ENCODE results near the gene COQ4. TPM values are rescaled to one million over a fixed set of nuclear protein-coding genes. Genes with fewer than 3 reads are reported as not detected.

COQ4 gene
- total RNA-seq, 1 donor from 2014 or later: 56.2 TPM

DNA sequence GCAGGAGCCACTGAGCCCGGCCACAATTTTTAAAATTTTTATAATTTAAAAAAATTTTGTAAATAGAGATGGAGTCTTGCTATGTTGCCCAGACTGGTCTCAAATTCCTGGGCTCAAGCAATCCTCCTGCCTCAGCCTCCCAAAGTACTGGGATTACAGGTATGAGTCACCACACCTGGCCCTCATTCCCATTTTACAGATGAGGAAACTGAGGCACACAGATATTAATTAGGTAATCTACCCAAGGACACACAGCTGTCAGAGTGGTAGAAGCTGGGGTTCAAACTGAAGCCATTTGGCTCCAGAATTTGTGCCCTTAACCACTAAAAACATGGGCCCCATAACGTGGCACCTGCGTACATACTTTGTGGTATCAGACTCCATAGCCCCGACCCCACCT, 7.9 kb upstream of the COQ4 start:
- H3K4me1 Mint-ChIP-seq: no peaks in the 10 kb centered on the region
- peaks cover 27% of the 10 kb centered on the region for H3K36me3 Mint-ChIP-seq
- no peaks in the 10 kb centered on the region for H3K27me3 Mint-ChIP-seq (ENCODE audit: low read depth)
- H3K9me3 Mint-ChIP-seq: no peaks in the 10 kb centered on the region
- TF ChIP-seq, protein P1, sequence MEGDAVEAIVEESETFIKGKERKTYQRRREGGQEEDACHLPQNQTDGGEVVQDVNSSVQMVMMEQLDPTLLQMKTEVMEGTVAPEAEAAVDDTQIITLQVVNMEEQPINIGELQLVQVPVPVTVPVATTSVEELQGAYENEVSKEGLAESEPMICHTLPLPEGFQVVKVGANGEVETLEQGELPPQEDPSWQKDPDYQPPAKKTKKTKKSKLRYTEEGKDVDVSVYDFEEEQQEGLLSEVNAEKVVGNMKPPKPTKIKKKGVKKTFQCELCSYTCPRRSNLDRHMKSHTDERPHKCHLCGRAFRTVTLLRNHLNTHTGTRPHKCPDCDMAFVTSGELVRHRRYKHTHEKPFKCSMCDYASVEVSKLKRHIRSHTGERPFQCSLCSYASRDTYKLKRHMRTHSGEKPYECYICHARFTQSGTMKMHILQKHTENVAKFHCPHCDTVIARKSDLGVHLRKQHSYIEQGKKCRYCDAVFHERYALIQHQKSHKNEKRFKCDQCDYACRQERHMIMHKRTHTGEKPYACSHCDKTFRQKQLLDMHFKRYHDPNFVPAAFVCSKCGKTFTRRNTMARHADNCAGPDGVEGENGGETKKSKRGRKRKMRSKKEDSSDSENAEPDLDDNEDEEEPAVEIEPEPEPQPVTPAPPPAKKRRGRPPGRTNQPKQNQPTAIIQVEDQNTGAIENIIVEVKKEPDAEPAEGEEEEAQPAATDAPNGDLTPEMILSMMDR (IDR thresholded peaks at IDR 0.05; ENCODE audit: unreplicated experiment): no peak
- DNase-seq (ENCODE audit: low spot score in 2 of 2, unreplicated experiment in 2 of 2): no peak
- H3K4me3 Mint-ChIP-seq: no peak overlapping the region
- H3K27ac Mint-ChIP-seq: no peak overlapping the region

DNA sequence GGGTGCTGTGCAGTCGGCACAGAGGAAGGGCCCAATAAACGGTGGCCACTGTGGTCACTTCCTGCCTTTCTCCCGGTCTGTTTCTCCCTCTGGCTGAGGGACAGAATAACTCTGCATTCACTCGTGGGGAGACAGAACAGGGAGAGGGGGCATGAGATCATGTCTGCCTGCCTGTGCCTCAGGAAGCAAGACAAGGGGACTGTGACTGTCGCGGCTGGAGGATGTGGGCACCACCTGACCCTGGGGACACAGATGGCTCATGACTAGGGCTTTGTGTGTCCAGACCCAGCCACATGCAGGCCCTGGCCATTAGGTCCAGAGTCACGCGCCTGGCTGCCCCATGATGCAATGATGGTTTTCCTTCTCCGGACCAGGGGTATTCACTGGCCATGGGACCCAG, 6.2 kb upstream of the COQ4 start:
- TF ChIP-seq, protein P1 (IDR thresholded peaks at IDR 0.05; ENCODE audit: unreplicated experiment): no peak
- H3K4me3 Mint-ChIP-seq: no peak overlapping the region
- peaks cover 1% of the 10 kb centered on the region for H3K4me1 Mint-ChIP-seq
- no peaks in the 10 kb centered on the region for H3K27me3 Mint-ChIP-seq (ENCODE audit: low read depth)
- H3K36me3 Mint-ChIP-seq: peaks cover 22% of the 10 kb centered on the region
- H3K27ac Mint-ChIP-seq: no peak overlapping the region
- H3K9me3 Mint-ChIP-seq: no peaks in the 10 kb centered on the region
- DNase-seq (ENCODE audit: low spot score in 2 of 2, unreplicated experiment in 2 of 2): no peak

DNA sequence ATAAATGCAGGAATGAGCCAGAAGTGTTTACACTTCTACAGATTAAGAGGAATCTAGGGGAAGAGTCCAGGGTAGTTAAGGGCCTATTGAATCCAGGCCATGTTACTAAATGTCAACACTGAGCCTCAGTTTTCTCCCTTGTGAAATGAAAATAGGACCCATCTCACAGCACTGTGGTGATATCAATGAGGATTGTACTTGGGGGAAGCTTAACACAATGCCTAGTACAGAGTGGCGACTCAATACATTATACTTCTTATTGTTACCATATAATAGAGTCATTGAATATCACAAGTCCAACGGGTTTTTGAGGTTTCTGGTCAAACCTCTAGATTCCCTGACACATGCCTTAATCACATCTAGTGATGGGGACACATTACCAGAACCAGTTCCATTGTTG, 5.0 kb upstream of the COQ4 start:
- TF ChIP-seq, protein P1 (IDR thresholded peaks at IDR 0.05; ENCODE audit: unreplicated experiment): no peak
- no peak for DNase-seq (ENCODE audit: low spot score in 2 of 2, unreplicated experiment in 2 of 2)
- no peak overlapping the region for H3K4me3 Mint-ChIP-seq
- peaks cover 3% of the 10 kb centered on the region for H3K4me1 Mint-ChIP-seq
- no peaks in the 10 kb centered on the region for H3K9me3 Mint-ChIP-seq
- H3K36me3 Mint-ChIP-seq: peaks cover 20% of the 10 kb centered on the region
- H3K27ac Mint-ChIP-seq: no peak overlapping the region
- H3K27me3 Mint-ChIP-seq (ENCODE audit: low read depth): no peaks in the 10 kb centered on the region

DNA sequence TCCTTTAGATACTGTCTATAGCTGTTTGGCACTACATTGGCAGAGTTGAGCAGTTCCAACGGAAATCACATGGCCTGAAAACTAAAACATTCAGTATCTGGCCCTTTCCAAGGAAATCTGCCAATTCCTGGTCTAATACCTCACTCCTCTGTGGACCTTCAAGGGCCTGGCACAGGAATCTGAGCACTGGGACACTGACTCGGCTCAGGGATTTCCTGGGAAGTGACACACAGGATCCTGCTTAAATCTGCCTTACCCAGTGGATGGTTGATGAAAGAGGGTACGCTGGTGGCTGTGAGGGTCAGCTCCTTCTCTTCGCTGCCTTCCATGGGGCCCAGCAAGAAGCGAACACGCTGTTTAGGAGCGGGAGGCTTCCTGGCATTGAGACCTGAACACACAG, 1.3 kb upstream of the COQ4 start:
- Mint-ChIP-seq H3K27me3 (ENCODE audit: low read depth) (no peaks in the 10 kb centered on the region), H3K4me3 (peak overlapping the region; percentile 97), H3K9me3 (no peaks in the 10 kb centered on the region), H3K4me1 (peaks cover 14% of the 10 kb centered on the region), H3K27ac (no peak overlapping the region), H3K36me3 (peaks cover 11% of the 10 kb centered on the region)
- no peak for DNase-seq (ENCODE audit: low spot score in 2 of 2, unreplicated experiment in 2 of 2)
- TF ChIP-seq, protein P1 (IDR thresholded peaks at IDR 0.05; ENCODE audit: unreplicated experiment): no peak

DNA sequence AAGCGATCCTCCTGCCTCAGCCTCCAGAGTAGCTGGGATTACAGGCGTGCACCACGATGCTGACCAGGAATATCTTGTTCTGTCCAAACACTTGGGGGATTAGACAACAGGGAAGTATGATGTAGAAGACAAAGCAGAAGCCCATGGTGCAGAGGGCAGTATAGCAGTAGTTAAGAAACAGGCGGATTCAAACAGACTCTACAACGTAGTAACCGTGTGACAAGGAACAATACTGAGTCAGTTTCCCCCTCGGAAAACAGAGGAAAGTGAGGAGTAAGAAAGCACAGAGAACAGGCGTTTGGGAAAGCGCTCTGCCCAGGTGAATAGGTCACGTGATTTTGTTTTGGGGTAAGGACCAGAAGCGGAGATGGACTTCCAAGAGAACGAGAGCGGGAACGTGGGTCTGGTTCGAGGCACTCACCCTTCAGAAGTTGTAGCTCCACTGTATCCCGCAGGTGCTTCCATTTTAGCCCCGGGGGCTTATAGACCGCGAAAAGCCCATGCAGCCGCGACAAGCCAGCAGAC, 698 bp upstream of the COQ4 start:
- TF ChIP-seq, protein P1 (IDR thresholded peaks at IDR 0.05; ENCODE audit: unreplicated experiment): no peak
- peak overlapping the region; percentile 97 for H3K4me3 Mint-ChIP-seq
- H3K27ac Mint-ChIP-seq: peak overlapping the region; percentile 99
- H3K36me3 Mint-ChIP-seq: peaks cover 5% of the 10 kb centered on the region
- H3K9me3 Mint-ChIP-seq: no peaks in the 10 kb centered on the region
- no peaks in the 10 kb centered on the region for H3K27me3 Mint-ChIP-seq (ENCODE audit: low read depth)
- no peak for DNase-seq (ENCODE audit: low spot score in 2 of 2, unreplicated experiment in 2 of 2)
- H3K4me1 Mint-ChIP-seq: peaks cover 14% of the 10 kb centered on the region
